ENCODE measurements around the gene CRYGA.
"Not testable (repeated sequence)": the region's sequence is repeated elsewhere in the genome, so short reads cannot be mapped to it uniquely, and the experiment has no call there.

The CRYGA gene

DNA sequence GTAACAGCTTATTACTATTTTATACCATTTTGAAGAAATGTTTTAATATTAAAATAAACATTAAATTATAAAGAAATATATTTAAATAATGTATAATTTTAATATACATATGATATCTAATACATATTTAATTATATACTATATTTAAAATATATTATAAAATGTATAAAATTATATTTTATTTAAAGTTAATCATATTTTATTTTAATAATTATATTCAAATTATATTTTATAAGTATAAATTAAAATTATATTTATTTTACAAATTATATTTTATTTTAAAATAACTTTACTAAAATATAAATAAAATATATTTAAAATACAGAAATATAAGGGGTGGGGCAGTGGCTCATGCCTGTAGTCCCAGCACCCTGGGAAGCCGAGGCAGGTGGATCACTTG lies 41.1 kb downstream of the CRYGA start:
- TF ChIP-seq ZNF274 (IDR thresholded peaks at IDR 0.05; ENCODE audit: low read depth, low read length): no peak

DNA sequence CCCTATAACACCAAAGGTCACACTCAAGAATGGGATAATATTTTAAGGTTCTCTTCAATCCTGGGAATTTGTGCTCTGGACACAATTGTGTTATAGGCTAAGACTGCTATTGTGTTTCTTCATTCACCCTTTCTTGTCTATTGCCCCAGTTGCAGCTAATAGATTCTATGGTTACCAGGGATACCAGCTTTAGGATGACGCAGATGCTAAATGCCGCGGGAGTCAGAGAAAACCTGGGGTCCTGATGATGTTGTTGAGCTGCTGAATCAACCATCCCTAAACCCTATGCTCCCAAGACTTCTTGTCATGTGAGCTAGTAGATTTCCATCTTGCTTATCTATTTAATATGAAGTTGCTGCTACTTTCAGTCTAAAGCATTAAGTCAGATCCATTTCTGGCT lies 44.5 kb downstream of the CRYGA start:
- TF ChIP-seq ZNF274 (IDR thresholded peaks at IDR 0.05; ENCODE audit: low read depth, low read length): no peak
- H3K4me3 ChIP-seq (ENCODE audit: low read length): no peak overlapping the region

More for the DNA sequence above, 41.1 kb downstream of the CRYGA start:
- no peak overlapping the region for H3K4me3 ChIP-seq (ENCODE audit: low read length)

DNA sequence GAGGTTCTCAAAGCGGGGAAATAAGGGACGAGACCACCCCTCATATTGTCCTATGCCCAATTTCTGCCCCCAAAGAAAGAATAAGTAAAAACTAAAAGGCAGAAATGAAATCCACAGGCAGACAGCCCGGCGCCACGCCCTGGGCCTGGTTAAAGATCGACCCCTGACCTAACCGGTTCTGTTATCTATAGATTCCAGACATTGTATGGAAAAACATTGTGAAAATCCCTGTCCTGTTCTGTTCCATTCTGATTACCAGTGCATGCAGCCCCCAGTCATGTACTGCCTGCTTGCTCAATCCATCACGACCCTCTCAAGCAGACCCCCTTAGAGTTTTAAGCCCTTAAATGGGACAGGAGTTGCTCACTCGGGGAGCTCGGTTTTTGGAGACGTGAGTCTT lies 46.0 kb downstream of the CRYGA start:
- H3K4me3 ChIP-seq (ENCODE audit: low read length): not testable (repeated sequence)

DNA sequence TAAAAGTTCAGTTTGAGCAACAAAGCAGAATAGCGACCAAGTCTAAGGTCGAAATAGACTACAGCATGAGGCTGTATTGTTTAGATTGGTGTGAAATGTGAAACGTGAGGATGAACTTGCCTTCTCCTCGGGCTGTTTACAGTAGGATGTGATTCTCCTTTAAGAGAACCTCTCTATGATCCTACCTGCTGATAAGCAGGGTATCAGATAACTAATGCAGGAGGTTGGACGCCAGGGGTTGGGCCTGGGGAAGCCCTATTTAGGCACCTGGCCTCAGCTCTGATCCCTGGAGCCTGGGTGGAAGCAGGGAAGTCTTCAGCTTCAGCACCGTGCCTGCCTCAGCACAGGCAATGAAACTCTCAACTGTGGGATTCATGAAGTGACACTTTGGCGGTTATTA lies 50.4 kb downstream of the CRYGA start:
- no peak overlapping the region for H3K4me3 ChIP-seq (ENCODE audit: low read length)
- TF ChIP-seq ZNF274 (IDR thresholded peaks at IDR 0.05; ENCODE audit: low read depth, low read length): no peak

DNA sequence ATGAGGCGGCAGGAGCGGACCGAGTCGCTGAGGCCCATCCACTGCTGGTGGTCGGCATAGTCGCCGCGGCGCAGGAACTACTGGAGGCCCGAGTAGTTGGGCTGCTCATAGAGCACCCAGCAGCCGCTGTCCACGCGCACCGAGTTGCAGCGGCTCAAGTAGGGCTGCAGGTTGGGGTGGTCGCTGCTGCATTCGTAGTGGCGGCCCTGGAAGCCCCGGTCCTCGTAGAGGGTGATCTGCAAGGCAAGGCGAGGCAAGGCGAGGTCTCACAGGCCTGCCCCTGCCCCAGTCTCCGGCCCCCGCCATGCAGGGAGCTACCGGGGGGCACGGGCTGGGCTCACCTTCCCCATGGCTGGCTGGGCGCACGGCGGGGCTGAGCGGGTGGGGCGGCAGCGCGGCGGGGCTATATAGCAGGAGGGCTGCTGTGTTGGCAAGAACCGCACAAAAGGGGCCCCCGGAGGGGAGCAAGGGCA lies 51.1 kb downstream of the CRYGA start:
- not testable (repeated sequence) for H3K4me3 ChIP-seq (ENCODE audit: low read length)

Data from GM08714 (cell line).